Measurements from ENCODE around the gene CCDC12. TPM values are rescaled to one million over a fixed set of nuclear protein-coding genes. Genes with fewer than 3 reads are reported as not detected.

The CCDC12 gene
- total and polyA plus RNA-seq, 2 of the 13 experiments (the other 11 are each of a cell fraction or from before 2014, with no cell fraction given), result 30.1 to 49.5 TPM

DNA sequence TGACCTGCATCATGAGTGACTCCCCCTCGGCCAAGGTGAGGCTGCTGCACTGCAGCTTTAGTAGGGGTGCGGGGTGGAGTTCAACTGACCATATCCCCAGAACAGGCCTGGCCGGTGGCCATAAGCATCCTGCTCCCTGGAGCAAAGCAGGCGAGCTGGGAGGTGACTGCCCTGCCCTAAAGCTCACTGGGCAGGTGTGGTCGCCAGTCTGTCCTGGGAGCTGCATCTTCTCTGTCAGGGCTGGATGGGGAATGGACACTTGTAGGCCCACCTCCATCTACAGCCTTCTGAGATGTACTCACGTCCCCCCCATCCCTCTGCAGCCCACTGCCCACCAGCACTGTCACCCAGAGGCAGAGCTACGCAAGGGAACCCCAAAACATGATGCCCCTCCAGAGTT, 17.4 kb upstream of the CCDC12 start (continued):
- TF ChIP-seq, protein P1, sequence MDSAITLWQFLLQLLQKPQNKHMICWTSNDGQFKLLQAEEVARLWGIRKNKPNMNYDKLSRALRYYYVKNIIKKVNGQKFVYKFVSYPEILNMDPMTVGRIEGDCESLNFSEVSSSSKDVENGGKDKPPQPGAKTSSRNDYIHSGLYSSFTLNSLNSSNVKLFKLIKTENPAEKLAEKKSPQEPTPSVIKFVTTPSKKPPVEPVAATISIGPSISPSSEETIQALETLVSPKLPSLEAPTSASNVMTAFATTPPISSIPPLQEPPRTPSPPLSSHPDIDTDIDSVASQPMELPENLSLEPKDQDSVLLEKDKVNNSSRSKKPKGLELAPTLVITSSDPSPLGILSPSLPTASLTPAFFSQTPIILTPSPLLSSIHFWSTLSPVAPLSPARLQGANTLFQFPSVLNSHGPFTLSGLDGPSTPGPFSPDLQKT (CRISPR knock-in tag; IDR thresholded peaks at IDR 0.05; ENCODE audit: borderline replicate concordance), result no peak
- no peak for TF ChIP-seq NKX3-1 (CRISPR knock-in tag; IDR thresholded peaks at IDR 0.05)
- no peak for TF ChIP-seq ATF7 (IDR thresholded peaks at IDR 0.05)
- TF ChIP-seq ATF7 (CRISPR knock-in tag; IDR thresholded peaks at IDR 0.05), result no peak
- TF ChIP-seq SMAD1 (CRISPR knock-in tag; IDR thresholded peaks at IDR 0.05; ENCODE audit: borderline replicate concordance, low read depth), result no peak
- TF ChIP-seq ZNF724P (CRISPR knock-in tag; IDR thresholded peaks at IDR 0.05; ENCODE audit: borderline replicate concordance), result no peak
- TF ChIP-seq REL (CRISPR knock-in tag; conservative IDR thresholded peaks at IDR 0.05), result no peak
- TF ChIP-seq, protein P2, sequence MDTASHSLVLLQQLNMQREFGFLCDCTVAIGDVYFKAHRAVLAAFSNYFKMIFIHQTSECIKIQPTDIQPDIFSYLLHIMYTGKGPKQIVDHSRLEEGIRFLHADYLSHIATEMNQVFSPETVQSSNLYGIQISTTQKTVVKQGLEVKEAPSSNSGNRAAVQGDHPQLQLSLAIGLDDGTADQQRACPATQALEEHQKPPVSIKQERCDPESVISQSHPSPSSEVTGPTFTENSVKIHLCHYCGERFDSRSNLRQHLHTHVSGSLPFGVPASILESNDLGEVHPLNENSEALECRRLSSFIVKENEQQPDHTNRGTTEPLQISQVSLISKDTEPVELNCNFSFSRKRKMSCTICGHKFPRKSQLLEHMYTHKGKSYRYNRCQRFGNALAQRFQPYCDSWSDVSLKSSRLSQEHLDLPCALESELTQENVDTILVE (CRISPR knock-in tag; IDR thresholded peaks at IDR 0.05), result no peak

DNA sequence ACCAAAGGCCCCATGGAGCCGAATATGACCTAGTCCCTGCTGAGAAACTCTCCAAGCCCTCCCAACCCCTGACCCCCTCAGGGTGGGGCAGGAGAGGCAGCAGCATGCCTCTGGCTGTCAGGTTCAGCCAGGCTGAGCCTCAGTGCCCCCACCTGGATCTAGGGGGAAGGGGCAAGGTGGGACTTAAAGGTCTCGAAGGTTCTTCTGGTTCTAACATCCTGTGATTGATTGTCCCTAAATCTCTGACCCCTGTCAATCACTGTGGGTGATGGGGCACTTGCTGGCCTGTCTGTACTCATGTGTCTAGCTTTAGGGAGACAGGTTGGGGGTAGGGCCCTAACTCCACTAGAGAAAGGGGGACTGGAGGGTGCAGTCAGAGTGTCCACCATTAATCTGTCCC, 16.7 kb upstream of the CCDC12 start:
- no TSS peak for BruUV-seq (replicated peaks)
- H3K4me3 ChIP-seq (replicated peaks in 1 of 3; ENCODE audit: insufficient read depth in 1 of 3, low read depth in 2 of 3, low read length in 3 of 3), result no peak overlapping the region
- DNase-seq (ENCODE audit: low spot score) (no peak), FAIRE-seq (no peak), ATAC-seq (no peak)
- no peaks in the 10 kb centered on the region for H3K79me2 ChIP-seq (ENCODE audit: insufficient read depth, low read length)
- H3K4me1 ChIP-seq (ENCODE audit: insufficient read depth, low read length), result peaks cover 6% of the 10 kb centered on the region
- no peak overlapping the region for H2AFZ ChIP-seq (ENCODE audit: low read length)
- no peak overlapping the region for H3K27ac ChIP-seq (ENCODE audit: extremely low read length, insufficient read depth, low read length)
- H3K36me3 ChIP-seq (replicated peaks in 1 of 2; ENCODE audit: control insufficient read depth in 1 of 2, insufficient read depth in 2 of 2, low read length in 2 of 2), result no peaks in the 10 kb centered on the region
- H3K9ac ChIP-seq (ENCODE audit: insufficient read depth, low read depth, low read length), result no peak overlapping the region
- in situ Hi-C loops (cut with HindIII; ENCODE audit: extremely low pct_ligation_motif_present, low pct_unique_long_range_greater_than_20kb) (no loop called here), intact Hi-C loops (cut with micrococcal nuclease; ENCODE audit: unreplicated experiment) (no loop called here)
- WGBS (ENCODE audit: low lambda C conversion rate), result no CpG with 5 or more reads among the region's 2 CpGs
- H4K20me1 ChIP-seq (ENCODE audit: insufficient read depth, low read length), result no peaks in the 10 kb centered on the region
- no peak overlapping the region for H3K4me2 ChIP-seq (ENCODE audit: low read depth, low read length)
- POLR2A ChIA-PET, result interaction anchor here (1.7 kb wide), 1 partner anchor 14 kb away, joined by 5 read pairs; the partner anchor contains the start of gene NBEAL2
- H3K9me3 ChIP-seq (ENCODE audit: low read length), result no peaks in the 10 kb centered on the region
- H3K27me3 ChIP-seq (ENCODE audit: control insufficient read depth in 1 of 2, insufficient read depth in 2 of 2, low read length in 2 of 2), result no peaks in the 10 kb centered on the region
- CTCF ChIA-PET (ENCODE audit: low intra/inter-chr PET ratio, low total read pairs), result no interaction called here
- no peak for TF ChIP-seq ZNF546 (CRISPR knock-in tag; conservative IDR thresholded peaks at IDR 0.05)
- no peak for TF ChIP-seq ZNF251 (CRISPR knock-in tag; IDR thresholded peaks at IDR 0.05)
- TF ChIP-seq HOXD1 (CRISPR knock-in tag; IDR thresholded peaks at IDR 0.05), result no peak
- no peak for TF ChIP-seq ZNF274 (CRISPR knock-in tag; IDR thresholded peaks at IDR 0.05)
- TF ChIP-seq PATZ1 (CRISPR knock-in tag; IDR thresholded peaks at IDR 0.05), result no peak
- no peak for TF ChIP-seq HCFC1 (IDR thresholded peaks at IDR 0.05; ENCODE audit: low read depth, low read length)
- no peak for TF ChIP-seq MYC (CRISPR knock-in tag; IDR thresholded peaks at IDR 0.05; ENCODE audit: borderline replicate concordance)
- TF ChIP-seq WIZ (CRISPR knock-in tag; IDR thresholded peaks at IDR 0.05), result no peak
- TF ChIP-seq ZBTB39 (CRISPR knock-in tag; IDR thresholded peaks at IDR 0.05), result no peak
- no peak for TF ChIP-seq IRF2 (CRISPR knock-in tag; IDR thresholded peaks at IDR 0.05)
- no peak for TF ChIP-seq HOXA3 (CRISPR knock-in tag; IDR thresholded peaks at IDR 0.05)
- no peak for TF ChIP-seq NRL (CRISPR knock-in tag; IDR thresholded peaks at IDR 0.05; ENCODE audit: borderline replicate concordance)
